GM18870 (cell line): ENCODE data around the gene FARS2.
"Not testable (repeated sequence)": the region's sequence is repeated elsewhere in the genome, so short reads cannot be mapped to it uniquely, and the experiment has no call there.

ENCODE experiments used
- ATAC-seq: cut with Tn5 transposase; IDR thresholded peaks from one replicate; pipeline ENCODE4 v1.9.1; 2021; ENCODE audit warnings: moderate library complexity; ENCODE audit not compliant: unreplicated experiment

FARS2 gene

GRCh38 chr6:5772408-5773120 lies 511.3 kb downstream of the FARS2 start:
- no peak for ATAC-seq

- ATAC-seq = no peak
Observed at GRCh38 chr6:5776104-5776503, 514.8 kb downstream of the FARS2 start.

GRCh38 chr6:5776706-5777390 lies 515.5 kb downstream of the FARS2 start:
- no peak for ATAC-seq

GRCh38 chr6:5778317-5778857 lies 517.1 kb downstream of the FARS2 start:
- ATAC-seq = peak; percentile 93

GRCh38 chr6:5778906-5779305 lies 517.6 kb downstream of the FARS2 start:
- ATAC-seq = no peak

- ATAC-seq = no peak
Observed at GRCh38 chr6:5781019-5781418, 519.7 kb downstream of the FARS2 start.

GRCh38 chr6:5781966-5782556 lies 520.7 kb downstream of the FARS2 start:
- ATAC-seq = no peak

- no peak for ATAC-seq
Observed at GRCh38 chr6:5782783-5783547, 521.7 kb downstream of the FARS2 start.

- ATAC-seq = no peak
Observed at GRCh38 chr6:5783584-5784089, 522.3 kb downstream of the FARS2 start.

- no peak for ATAC-seq
Observed at GRCh38 chr6:5785249-5785648, 523.9 kb downstream of the FARS2 start.

GRCh38 chr6:5786321-5786968 lies 525.1 kb downstream of the FARS2 start:
- no peak for ATAC-seq

- no peak for ATAC-seq
Observed at GRCh38 chr6:5786969-5787720, 525.8 kb downstream of the FARS2 start.

GRCh38 chr6:5789426-5789825 lies 528.1 kb downstream of the FARS2 start:
- ATAC-seq = not testable (repeated sequence)

- ATAC-seq = not testable (repeated sequence)
Observed at GRCh38 chr6:5796555-5796954, 535.2 kb downstream of the FARS2 start.

GRCh38 chr6:5806406-5806805 lies 545.1 kb downstream of the FARS2 start:
- not testable (repeated sequence) for ATAC-seq

GRCh38 chr6:5809450-5809849 lies 548.1 kb downstream of the FARS2 start:
- no peak for ATAC-seq

GRCh38 chr6:5811997-5812396 lies 550.7 kb downstream of the FARS2 start:
- no peak for ATAC-seq

- peak; percentile 91 for ATAC-seq
Observed at GRCh38 chr6:5813625-5814027, 552.3 kb downstream of the FARS2 start.

GRCh38 chr6:5814116-5814515 lies 552.8 kb downstream of the FARS2 start:
- ATAC-seq = no peak

GRCh38 chr6:5814901-5815300 lies 553.6 kb downstream of the FARS2 start:
- ATAC-seq = no peak
